Measurements from ENCODE around the gene MYO5A. TPM values are rescaled to one million over a fixed set of nuclear protein-coding genes. Genes with fewer than 3 reads are reported as not detected.

The MYO5A gene
- total RNA-seq, 1 donor from 2014 or later: 41.1 TPM

DNA sequence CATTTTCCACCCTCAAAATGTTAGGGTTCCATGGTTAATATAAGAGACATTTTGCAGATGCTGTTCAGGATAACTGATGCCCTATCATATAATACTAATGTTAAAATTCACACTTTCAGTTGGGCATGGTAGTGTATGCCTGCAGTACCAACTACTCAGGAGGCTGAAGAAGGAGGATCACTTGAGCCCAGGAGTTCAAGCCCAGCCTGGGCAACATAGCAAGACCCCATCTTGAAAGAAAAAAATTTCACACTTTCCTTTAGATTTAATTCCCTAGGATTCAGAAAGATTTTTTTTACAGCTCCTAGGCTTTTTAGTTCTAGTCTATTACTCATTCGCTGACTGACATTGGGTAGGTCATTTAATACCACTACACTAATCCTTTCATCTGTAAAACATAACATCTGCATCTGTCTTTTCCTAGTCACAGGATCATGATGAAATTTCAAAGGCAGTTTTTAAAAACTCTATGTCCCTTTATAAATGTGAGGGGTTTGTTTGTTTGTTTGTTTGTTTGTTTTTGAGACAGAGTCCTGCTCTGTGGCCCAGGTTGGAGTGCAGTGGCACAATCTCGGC, 103.7 kb downstream of the MYO5A start:
- Mint-ChIP-seq H3K9me3 (ENCODE audit: unreplicated experiment) (no peaks in the 10 kb centered on the region), H3K4me3 (ENCODE audit: unreplicated experiment) (no peak overlapping the region), H3K27me3 (ENCODE audit: unreplicated experiment) (no peaks in the 10 kb centered on the region), H3K27ac (ENCODE audit: unreplicated experiment) (no peak overlapping the region), H3K36me3 (ENCODE audit: unreplicated experiment) (peaks cover 19% of the 10 kb centered on the region), H3K4me1 (ENCODE audit: unreplicated experiment) (peaks cover 8% of the 10 kb centered on the region)
- DNase-seq (ENCODE audit: extremely low spot score, unreplicated experiment): no peak
- TF ChIP-seq, protein P1, sequence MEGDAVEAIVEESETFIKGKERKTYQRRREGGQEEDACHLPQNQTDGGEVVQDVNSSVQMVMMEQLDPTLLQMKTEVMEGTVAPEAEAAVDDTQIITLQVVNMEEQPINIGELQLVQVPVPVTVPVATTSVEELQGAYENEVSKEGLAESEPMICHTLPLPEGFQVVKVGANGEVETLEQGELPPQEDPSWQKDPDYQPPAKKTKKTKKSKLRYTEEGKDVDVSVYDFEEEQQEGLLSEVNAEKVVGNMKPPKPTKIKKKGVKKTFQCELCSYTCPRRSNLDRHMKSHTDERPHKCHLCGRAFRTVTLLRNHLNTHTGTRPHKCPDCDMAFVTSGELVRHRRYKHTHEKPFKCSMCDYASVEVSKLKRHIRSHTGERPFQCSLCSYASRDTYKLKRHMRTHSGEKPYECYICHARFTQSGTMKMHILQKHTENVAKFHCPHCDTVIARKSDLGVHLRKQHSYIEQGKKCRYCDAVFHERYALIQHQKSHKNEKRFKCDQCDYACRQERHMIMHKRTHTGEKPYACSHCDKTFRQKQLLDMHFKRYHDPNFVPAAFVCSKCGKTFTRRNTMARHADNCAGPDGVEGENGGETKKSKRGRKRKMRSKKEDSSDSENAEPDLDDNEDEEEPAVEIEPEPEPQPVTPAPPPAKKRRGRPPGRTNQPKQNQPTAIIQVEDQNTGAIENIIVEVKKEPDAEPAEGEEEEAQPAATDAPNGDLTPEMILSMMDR (IDR thresholded peaks at IDR 0.05): no peak

DNA sequence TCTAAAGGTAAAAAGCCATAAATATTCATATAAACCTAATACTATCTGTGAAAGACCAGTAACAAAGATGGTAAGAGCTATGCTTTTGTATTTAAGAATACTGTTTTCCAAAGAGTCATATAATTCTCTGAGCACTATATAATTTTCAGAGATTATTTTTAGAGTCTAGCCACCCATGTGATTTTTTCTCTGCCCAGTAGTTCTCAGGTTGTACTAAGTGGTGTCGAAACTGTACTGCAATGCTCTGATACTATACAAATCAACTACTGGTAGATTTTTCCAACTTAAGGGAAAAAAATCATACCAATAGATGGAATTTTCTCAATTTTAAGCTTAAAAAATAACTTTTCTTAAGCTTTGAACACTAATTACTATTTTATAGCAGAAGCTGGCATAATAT, 104.8 kb downstream of the MYO5A start:
- Mint-ChIP-seq H3K4me1 (ENCODE audit: unreplicated experiment) (peaks cover 8% of the 10 kb centered on the region), H3K27ac (ENCODE audit: unreplicated experiment) (no peak overlapping the region), H3K4me3 (ENCODE audit: unreplicated experiment) (no peak overlapping the region), H3K9me3 (ENCODE audit: unreplicated experiment) (no peaks in the 10 kb centered on the region), H3K27me3 (ENCODE audit: unreplicated experiment) (no peaks in the 10 kb centered on the region), H3K36me3 (ENCODE audit: unreplicated experiment) (peaks cover 23% of the 10 kb centered on the region)
- TF ChIP-seq, protein P1 (IDR thresholded peaks at IDR 0.05): no peak
- no peak for DNase-seq (ENCODE audit: extremely low spot score, unreplicated experiment)

DNA sequence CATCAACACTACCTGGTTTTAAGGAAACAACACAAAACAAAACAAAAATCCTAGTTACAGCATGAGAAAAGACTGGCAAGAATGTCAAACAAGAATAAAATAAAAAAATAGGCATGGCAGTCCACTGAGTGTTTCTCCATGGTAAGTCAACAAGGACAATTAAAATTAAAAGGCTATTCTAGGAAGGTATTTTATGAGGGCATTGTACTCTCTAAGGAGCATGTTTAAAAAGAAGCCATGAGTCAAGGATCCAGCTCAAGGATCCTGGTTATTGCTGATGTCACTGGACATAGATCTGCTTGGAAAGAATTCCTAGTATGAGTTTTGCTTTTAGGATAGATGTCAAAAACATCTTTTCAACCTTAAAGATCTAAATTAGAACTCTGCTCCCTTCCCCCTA, 106.7 kb downstream of the MYO5A start:
- Mint-ChIP-seq H3K4me1 (ENCODE audit: unreplicated experiment) (no peaks in the 10 kb centered on the region), H3K4me3 (ENCODE audit: unreplicated experiment) (no peak overlapping the region), H3K9me3 (ENCODE audit: unreplicated experiment) (no peaks in the 10 kb centered on the region), H3K27me3 (ENCODE audit: unreplicated experiment) (no peaks in the 10 kb centered on the region), H3K27ac (ENCODE audit: unreplicated experiment) (no peak overlapping the region), H3K36me3 (ENCODE audit: unreplicated experiment) (peaks cover 11% of the 10 kb centered on the region)
- DNase-seq (ENCODE audit: extremely low spot score, unreplicated experiment): no peak
- TF ChIP-seq, protein P1 (IDR thresholded peaks at IDR 0.05): no peak

DNA sequence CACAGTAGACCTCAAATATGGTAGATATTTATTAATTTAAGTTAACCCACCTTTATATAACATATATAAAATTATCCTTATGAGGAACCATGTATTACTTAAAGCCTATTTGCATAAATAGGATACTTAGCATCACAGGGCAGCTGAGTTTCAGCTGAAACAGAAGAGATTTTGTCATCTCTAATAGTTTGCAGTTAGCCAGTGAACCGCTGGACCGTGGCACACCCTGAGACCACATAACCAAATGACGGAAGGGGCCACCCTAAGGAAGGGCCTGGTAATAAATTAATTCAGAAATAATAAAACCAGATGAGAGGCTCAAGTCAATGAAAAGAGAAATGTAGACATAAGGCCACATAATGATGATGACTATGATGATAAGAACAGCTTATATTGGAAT, 107.7 kb downstream of the MYO5A start:
- H3K9me3 Mint-ChIP-seq (ENCODE audit: unreplicated experiment): no peaks in the 10 kb centered on the region
- no peaks in the 10 kb centered on the region for H3K27me3 Mint-ChIP-seq (ENCODE audit: unreplicated experiment)
- H3K27ac Mint-ChIP-seq (ENCODE audit: unreplicated experiment): no peak overlapping the region
- peaks cover 11% of the 10 kb centered on the region for H3K36me3 Mint-ChIP-seq (ENCODE audit: unreplicated experiment)
- TF ChIP-seq, protein P1 (IDR thresholded peaks at IDR 0.05): no peak
- H3K4me1 Mint-ChIP-seq (ENCODE audit: unreplicated experiment): no peaks in the 10 kb centered on the region
- DNase-seq (ENCODE audit: extremely low spot score, unreplicated experiment): no peak
- no peak overlapping the region for H3K4me3 Mint-ChIP-seq (ENCODE audit: unreplicated experiment)

DNA sequence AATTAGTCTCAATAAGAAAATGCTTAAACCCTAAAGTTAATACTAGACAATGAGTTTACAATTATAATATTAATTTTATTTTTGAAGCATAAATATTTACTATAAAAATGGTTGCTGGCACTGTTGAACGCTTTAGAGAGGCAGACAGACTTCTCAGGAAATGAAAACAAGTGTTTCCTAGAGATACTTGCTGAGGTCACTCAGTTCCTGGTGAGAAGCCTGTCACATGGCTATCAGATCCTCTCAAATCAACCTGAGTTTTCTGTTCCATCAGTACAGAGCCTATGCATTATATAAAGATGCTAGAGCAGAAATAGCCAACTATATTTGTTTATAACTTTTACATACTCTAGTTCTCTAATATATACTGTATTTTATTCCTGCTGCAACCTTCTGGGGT, 109.2 kb downstream of the MYO5A start:
- H3K9me3 Mint-ChIP-seq (ENCODE audit: unreplicated experiment): no peaks in the 10 kb centered on the region
- no peaks in the 10 kb centered on the region for H3K27me3 Mint-ChIP-seq (ENCODE audit: unreplicated experiment)
- H3K4me1 Mint-ChIP-seq (ENCODE audit: unreplicated experiment): no peaks in the 10 kb centered on the region
- no peak overlapping the region for H3K4me3 Mint-ChIP-seq (ENCODE audit: unreplicated experiment)
- TF ChIP-seq, protein P1 (IDR thresholded peaks at IDR 0.05): no peak
- DNase-seq (ENCODE audit: extremely low spot score, unreplicated experiment): no peak
- peaks cover 15% of the 10 kb centered on the region for H3K36me3 Mint-ChIP-seq (ENCODE audit: unreplicated experiment)
- H3K27ac Mint-ChIP-seq (ENCODE audit: unreplicated experiment): no peak overlapping the region

Data from osteocyte (in vitro differentiated cells).